Ascending aorta (tissue), 2 donors: ENCODE data around the gene NLRP9. TPM values are rescaled to one million over a fixed set of nuclear protein-coding genes. Genes with fewer than 3 reads are reported as not detected.

Source experiments
- DNase-seq, 2 donors: peaks; one replicate each; pipeline ENCODE4 v3.0.0-alpha.2; 2019; ENCODE audit warnings: low spot score in 2 of 2
- H3K27ac ChIP-seq, 2 donors: fragments of 200-600 bp; sonication (generic); one replicate each; pipeline ENCODE4 v1.5.1; 2016 to 2017; ENCODE audit warnings: mild to moderate bottlenecking in 1 of 2
- H3K27me3 ChIP-seq: fragments of 200-600 bp; sonication (generic); one replicate; pipeline ENCODE4 v1.5.1; 2017
- H3K36me3 ChIP-seq, 2 donors: fragments of 200-600 bp; sonication (generic); one replicate each; pipeline ENCODE4 v1.5.1; 2016
- H3K4me1 ChIP-seq, 2 donors: fragments of 200-600 bp; sonication (generic); one replicate each; pipeline ENCODE4 v1.5.1; 2016 to 2017; ENCODE audit warnings: mild to moderate bottlenecking in 1 of 2
- H3K4me3 ChIP-seq, 2 donors: fragments of 200-600 bp; sonication (generic); one replicate each; pipeline ENCODE4 v1.5.1; 2016 to 2017; ENCODE audit warnings: mild to moderate bottlenecking in 1 of 2
- H3K9me3 ChIP-seq, 2 donors: fragments of 200-600 bp; sonication (generic); one replicate each; pipeline ENCODE4 v1.5.1; 2016
- CTCF ChIP-seq, 3 experiments: fragments of 200-600 bp in 2 of 3; fragments of 450-650 bp in 1 of 3; sonication (generic) in 2 of 3; IDR thresholded peaks; one replicate each; pipeline ENCODE4 v1.5.1; 2016 to 2019; ENCODE audit warnings: antibody characterized with exemption in 3 of 3, mild to moderate bottlenecking in 1 of 3, moderate library complexity in 1 of 3
- intact Hi-C: fragments of 100-400 bp; cut with DNase I; formaldehyde crosslinking; loops from one replicate; pipeline ENCODE4 v1.15.1; 2023
- total RNA-seq: library from RNA; depleted of rRNA; stranded (reverse); fragments of >200 nt; gene quantifications from one replicate; pipeline ENCODE4 v1.1.0, GENCODE V29; 2016

The NLRP9 gene
- total RNA-seq, 1 donor from 2014 or later: not detected

GRCh38 chr19:55687281-55688201 is 50.7 kb downstream of the NLRP9 start:
- no peaks in the 10 kb centered on the region for H3K9me3 ChIP-seq
- H3K27me3 ChIP-seq: no peaks in the 10 kb centered on the region
- peaks cover 85 to 93% of the 10 kb centered on the region in 2 donors for H3K36me3 ChIP-seq
- H3K4me3 ChIP-seq: no peak overlapping the region
- intact Hi-C loops: no loop called here
- no peak for TF ChIP-seq CTCF (IDR thresholded peaks at IDR 0.05)
- no peaks in the 10 kb centered on the region for H3K4me1 ChIP-seq
- no peak for DNase-seq
- no peak overlapping the region for H3K27ac ChIP-seq

- H3K27me3 ChIP-seq: no peaks in the 10 kb centered on the region
- H3K4me3 ChIP-seq: no peak overlapping the region
- no peak overlapping the region for H3K27ac ChIP-seq
- peaks cover 81 to 91% of the 10 kb centered on the region in 2 donors for H3K36me3 ChIP-seq
- no peaks in the 10 kb centered on the region for H3K9me3 ChIP-seq
- intact Hi-C loops: no loop called here
- H3K4me1 ChIP-seq: no peaks in the 10 kb centered on the region
- TF ChIP-seq CTCF (IDR thresholded peaks at IDR 0.05): no peak
- no peak for DNase-seq
Measured at GRCh38 chr19:55686311-55687050, 51.7 kb downstream of the NLRP9 start.

GRCh38 chr19:55685776-55686175 is 52.4 kb downstream of the NLRP9 start:
- H3K27me3 ChIP-seq: no peaks in the 10 kb centered on the region
- H3K4me1 ChIP-seq: no peaks in the 10 kb centered on the region
- no peak overlapping the region for H3K27ac ChIP-seq
- H3K4me3 ChIP-seq: no peak overlapping the region
- H3K9me3 ChIP-seq: no peaks in the 10 kb centered on the region
- DNase-seq: no peak
- TF ChIP-seq CTCF (IDR thresholded peaks at IDR 0.05): no peak
- peaks cover 75 to 91% of the 10 kb centered on the region in 2 donors for H3K36me3 ChIP-seq
- intact Hi-C loops: no loop called here

GRCh38 chr19:55684946-55685681 is 53.1 kb downstream of the NLRP9 start:
- DNase-seq: no peak
- Histone ChIP-seq H3K9me3 (no peaks in the 10 kb centered on the region), H3K4me1 (no peaks in the 10 kb centered on the region), H3K36me3 (peaks cover 72 to 91% of the 10 kb centered on the region in 2 donors), H3K27me3 (no peaks in the 10 kb centered on the region), H3K27ac (no peak overlapping the region), H3K4me3 (no peak overlapping the region)
- intact Hi-C loops: no loop called here
- TF ChIP-seq CTCF (IDR thresholded peaks at IDR 0.05): no peak

GRCh38 chr19:55683449-55684261 is 54.5 kb downstream of the NLRP9 start:
- H3K4me1 ChIP-seq: no peaks in the 10 kb centered on the region
- intact Hi-C loops: no loop called here

More at GRCh38 chr19:55683449-55684261, 54.5 kb downstream of the NLRP9 start:
- no peak for DNase-seq
- no peak for TF ChIP-seq CTCF (IDR thresholded peaks at IDR 0.05)
- no peak overlapping the region for H3K4me3 ChIP-seq
- H3K9me3 ChIP-seq: no peaks in the 10 kb centered on the region
- peaks cover 71 to 91% of the 10 kb centered on the region in 2 donors for H3K36me3 ChIP-seq
- no peaks in the 10 kb centered on the region for H3K27me3 ChIP-seq
- H3K27ac ChIP-seq: no peak overlapping the region
